Fibroblast of villous mesenchyme (primary cell): ENCODE data around the gene RCE1. TPM values are rescaled to one million over a fixed set of nuclear protein-coding genes. Genes with fewer than 3 reads are reported as not detected.
"Not testable (repeated sequence)": the region's sequence is repeated elsewhere in the genome, so short reads cannot be mapped to it uniquely, and the experiment has no call there.

Experiments used
- DNase-seq: peaks from one replicate; pipeline ENCODE4 v3.0.0-alpha.2; 2010; ENCODE audit warnings: low read depth
- H3K4me3 ChIP-seq: 2 replicates; pipeline ENCODE4 v1.5.1; 2011; ENCODE audit warnings: low read depth, mild to moderate bottlenecking, low read length
- total RNA-seq: library from RNA; depleted of rRNA; stranded (reverse); fragments of >200 nt; gene quantifications from 2 replicates; pipeline ENCODE4 v1.2.3, GENCODE V29; 2012
- TF ChIP-seq, protein P1 (sequence below): IDR thresholded peaks from 2 replicates; pipeline ENCODE4 v1.5.1; 2012; ENCODE audit warnings: low read depth, mild to moderate bottlenecking, low read length; ENCODE audit not compliant: insufficient read depth

The RCE1 gene, protein sequence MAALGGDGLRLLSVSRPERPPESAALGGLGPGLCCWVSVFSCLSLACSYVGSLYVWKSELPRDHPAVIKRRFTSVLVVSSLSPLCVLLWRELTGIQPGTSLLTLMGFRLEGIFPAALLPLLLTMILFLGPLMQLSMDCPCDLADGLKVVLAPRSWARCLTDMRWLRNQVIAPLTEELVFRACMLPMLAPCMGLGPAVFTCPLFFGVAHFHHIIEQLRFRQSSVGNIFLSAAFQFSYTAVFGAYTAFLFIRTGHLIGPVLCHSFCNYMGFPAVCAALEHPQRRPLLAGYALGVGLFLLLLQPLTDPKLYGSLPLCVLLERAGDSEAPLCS
- 11.7 and 16.8 TPM in 2 replicates for total RNA-seq

DNA sequence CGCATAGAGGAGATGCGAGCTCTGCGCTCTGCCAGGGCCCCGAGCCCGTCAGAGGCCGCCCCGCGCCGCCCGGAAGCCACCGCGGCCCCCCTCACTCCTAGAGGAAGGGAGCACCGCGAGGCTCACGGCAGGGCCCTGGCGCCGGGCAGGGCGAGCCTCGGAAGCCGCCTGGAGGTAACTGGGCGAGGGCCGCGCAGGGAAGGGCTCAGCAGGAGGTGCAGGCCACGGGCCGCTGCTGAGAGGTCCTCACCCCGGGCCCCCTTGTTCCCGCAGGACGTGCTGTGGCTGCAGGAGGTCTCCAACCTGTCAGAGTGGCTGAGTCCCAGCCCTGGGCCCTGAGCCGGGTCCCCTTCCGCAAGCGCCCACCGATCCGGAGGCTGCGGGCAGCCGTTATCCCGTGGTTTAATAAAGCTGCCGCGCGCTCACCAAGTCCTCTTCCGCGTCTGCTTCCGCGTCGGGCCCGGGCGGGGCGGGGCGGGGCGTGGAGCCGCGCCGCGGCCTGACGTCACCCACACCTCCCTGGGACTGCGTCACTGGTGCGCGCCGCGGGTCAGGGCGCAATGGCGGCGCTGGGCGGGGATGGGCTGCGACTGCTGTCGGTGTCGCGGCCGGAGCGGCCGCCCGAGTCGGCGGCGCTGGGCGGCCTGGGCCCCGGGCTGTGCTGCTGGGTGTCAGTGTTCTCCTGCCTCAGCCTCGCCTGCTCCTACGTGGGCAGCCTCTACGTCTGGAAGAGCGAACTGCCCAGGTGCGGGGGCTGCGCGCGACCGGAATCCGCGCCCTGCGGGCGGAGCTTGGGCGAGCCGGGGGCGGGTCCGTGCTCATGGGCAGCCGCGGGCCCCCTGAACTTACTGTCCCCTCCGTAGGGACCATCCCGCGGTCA lies at the start of gene RCE1:
RCE1 (plus strand) TSS at position 546 of the 880 bp plus-strand sequence; CDS start at position 561, 15 bp downstream.
- TF ChIP-seq, protein P1, sequence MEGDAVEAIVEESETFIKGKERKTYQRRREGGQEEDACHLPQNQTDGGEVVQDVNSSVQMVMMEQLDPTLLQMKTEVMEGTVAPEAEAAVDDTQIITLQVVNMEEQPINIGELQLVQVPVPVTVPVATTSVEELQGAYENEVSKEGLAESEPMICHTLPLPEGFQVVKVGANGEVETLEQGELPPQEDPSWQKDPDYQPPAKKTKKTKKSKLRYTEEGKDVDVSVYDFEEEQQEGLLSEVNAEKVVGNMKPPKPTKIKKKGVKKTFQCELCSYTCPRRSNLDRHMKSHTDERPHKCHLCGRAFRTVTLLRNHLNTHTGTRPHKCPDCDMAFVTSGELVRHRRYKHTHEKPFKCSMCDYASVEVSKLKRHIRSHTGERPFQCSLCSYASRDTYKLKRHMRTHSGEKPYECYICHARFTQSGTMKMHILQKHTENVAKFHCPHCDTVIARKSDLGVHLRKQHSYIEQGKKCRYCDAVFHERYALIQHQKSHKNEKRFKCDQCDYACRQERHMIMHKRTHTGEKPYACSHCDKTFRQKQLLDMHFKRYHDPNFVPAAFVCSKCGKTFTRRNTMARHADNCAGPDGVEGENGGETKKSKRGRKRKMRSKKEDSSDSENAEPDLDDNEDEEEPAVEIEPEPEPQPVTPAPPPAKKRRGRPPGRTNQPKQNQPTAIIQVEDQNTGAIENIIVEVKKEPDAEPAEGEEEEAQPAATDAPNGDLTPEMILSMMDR, result no peak
- peak; percentile 92 for DNase-seq
- peak within 1 kb of the TSS; percentile 95 for H3K4me3 ChIP-seq

DNA sequence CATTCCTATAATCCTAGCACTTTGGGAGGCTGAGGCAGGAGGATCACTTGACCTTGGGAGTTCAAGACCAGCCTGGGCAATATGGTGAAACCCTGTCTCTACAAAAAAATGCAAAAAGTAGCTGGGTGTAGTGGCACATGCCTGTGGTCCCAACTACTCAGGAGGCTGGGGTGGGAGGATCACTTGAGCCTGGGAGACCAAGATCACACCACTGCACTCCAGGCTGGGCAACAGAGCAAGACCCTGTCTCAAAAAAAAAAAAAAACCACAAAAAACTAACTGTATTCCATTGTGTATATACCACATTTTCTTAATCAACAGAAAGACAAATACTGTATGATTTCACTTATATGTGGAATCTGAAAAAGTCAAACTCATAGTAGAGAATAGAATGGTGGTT lies 43.4 kb upstream of the RCE1 start:
- not testable (repeated sequence) for DNase-seq, H3K4me3 ChIP-seq

DNA sequence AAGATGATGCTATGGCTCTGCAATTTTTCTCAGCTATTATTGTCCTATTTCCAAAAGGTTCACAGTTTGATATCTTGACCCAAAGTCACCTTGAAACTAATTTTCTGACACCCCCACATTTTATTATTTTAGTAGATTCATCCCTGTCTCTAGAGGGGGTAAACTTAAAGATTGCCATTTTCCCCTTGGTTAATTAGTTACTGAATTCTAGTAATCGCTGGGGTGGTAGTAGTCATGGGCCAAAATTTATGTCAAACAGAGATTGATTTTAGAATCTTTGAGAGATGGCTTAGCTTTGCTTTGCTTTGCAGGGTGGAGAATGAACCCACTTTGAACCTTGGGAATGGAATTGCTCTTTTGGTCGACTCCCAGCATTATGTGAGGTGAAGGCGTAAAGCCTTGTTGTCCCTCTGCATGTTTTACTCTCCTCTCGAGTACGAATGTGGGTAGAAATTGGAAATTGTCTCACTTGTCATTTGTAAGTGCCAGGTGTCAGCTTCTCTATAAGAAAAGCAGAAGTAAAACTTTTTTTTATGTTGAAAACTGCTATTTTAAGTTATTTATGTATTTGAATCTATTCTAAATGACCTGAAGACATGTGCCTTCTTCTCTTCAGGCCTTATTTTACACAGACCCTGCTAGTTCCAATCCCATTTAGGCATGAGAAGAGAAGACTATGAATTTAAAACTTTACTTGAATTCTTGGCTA lies 42.4 kb upstream of the RCE1 start:
- TF ChIP-seq, protein P1, result no peak
- no peak overlapping the region for H3K4me3 ChIP-seq
- no peak for DNase-seq

DNA sequence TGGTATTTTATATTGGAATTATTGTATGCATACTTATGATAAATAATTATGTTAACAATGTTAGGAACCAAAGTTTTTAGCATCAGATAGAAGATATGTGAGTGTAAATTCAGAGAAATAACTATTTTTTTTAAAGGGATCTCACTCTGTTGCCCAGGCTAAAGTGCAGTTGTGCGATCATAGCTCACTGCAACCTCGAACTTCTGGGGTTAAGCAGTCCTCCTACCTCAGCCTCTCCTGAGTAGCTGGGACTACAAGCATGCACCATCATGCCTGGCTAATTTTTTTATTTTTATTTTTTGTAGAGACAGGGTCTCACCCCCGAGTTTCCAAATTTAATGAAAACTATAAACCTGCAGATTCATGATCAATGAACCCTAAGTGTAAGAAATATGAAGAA lies 33.6 kb upstream of the RCE1 start:
- DNase-seq, result no peak
- TF ChIP-seq, protein P1, result no peak
- H3K4me3 ChIP-seq, result no peak overlapping the region

DNA sequence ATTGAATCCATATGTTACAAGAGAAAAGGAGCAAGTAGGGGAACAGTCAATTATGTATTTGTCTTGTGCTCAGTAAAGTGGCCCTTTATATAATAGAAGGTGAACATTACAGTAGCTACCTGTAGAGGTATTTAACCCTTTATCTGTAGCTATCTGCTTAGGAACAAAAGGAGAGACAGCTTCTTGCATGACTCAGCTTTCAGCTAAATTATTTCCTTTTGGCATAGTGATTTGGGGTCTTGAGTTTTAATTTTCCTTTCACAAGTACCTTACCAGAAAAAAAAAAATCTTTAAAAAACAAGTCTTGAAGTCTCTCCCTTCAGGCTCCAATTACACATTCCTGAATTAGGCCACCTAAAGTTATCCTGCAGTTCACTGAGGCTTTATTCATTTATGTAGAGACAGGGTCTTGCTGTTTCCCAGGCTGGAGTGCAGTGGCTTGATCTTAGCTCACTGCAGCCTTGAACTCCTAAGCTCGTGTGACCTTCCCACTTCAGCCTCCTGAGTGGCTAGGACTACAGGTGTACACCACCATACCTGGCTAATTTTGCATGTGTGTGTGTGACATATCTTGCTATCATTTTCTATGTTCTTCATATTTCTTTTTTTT lies 32.6 kb upstream of the RCE1 start:
- TF ChIP-seq, protein P1, result no peak
- DNase-seq, result no peak
- no peak overlapping the region for H3K4me3 ChIP-seq

DNA sequence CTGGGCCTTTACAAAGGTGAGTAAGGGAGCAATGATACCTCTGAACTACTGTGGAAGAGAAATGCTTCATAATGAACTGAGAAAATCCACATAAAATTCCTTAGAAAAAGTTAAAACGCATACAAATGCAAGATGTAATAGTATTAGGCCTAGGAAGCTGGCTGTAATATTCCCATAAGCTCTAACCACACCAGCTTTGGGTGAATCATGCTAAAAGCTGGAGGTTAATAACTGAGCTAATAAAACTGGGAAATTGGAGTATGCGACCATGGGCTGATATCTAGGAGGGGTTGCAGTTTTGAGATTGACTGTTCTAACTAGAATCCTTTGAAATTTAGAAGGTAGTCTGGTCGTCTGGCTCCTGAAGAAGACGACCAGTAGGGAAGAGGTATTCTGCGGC lies 28.6 kb upstream of the RCE1 start:
- no peak overlapping the region for H3K4me3 ChIP-seq
- DNase-seq, result no peak
- TF ChIP-seq, protein P1, result no peak
